Panc1 (cell line): ENCODE measurements around the gene ADAMTS2. TPM values are rescaled to one million over a fixed set of nuclear protein-coding genes. Genes with fewer than 3 reads are reported as not detected.

Experiments
- ATAC-seq: fragments of 200-7000 bp; cut with Tn5 transposase; 2 replicates; pipeline ENCODE4 v1.9.1; 2020; ENCODE audit warnings: mild to moderate bottlenecking, moderate library complexity
- BruUV-seq: library from RNA; stranded (reverse); fragments of 400-500 nt; replicated peaks from 2 replicates; lab custom pipeline; 2021; lab: Mats Ljungman, UMichigan
- CTCF ChIA-PET: fragments of 300-600 bp; sonication (Branson Sonifier 250); formaldehyde crosslinking; loops from one replicate; lab custom pipeline; 2022; ENCODE audit warnings: antibody characterized with exemption; lab: Charles Lee
- POLR2A ChIA-PET: fragments of 300-600 bp; sonication (Branson Sonifier 250); formaldehyde crosslinking; loops from one replicate; lab custom pipeline; 2022; ENCODE audit warnings: antibody characterized with exemption; lab: Charles Lee
- DNase-seq: peaks from one replicate; pipeline ENCODE4 v3.0.0-alpha.2; 2010; ENCODE audit warnings: low read depth, low spot score
- H3K27ac ChIP-seq: 2 replicates; pipeline ENCODE4 v1.5.1; 2011; ENCODE audit warnings: mild to moderate bottlenecking, low read length, inconsistent platforms
- H3K27me3 ChIP-seq: fragments of 200-500 bp; sonication (Bioruptor generic); 2 replicates; pipeline ENCODE4 v1.6.0; 2014; ENCODE audit warnings: low read length, inconsistent platforms; ENCODE audit not compliant: control insufficient read depth, insufficient read depth
- H3K36me3 ChIP-seq: fragments of 200-500 bp; sonication (Bioruptor generic); 2 replicates; pipeline ENCODE4 v1.5.1; 2014; ENCODE audit warnings: inconsistent platforms, mild to moderate bottlenecking, low read length, moderate library complexity; ENCODE audit not compliant: control insufficient read depth, insufficient read depth
- H3K4me1 ChIP-seq: 2 replicates; pipeline ENCODE4 v1.5.1; 2011; ENCODE audit warnings: inconsistent platforms, mild to moderate bottlenecking, low read length, moderate library complexity; ENCODE audit not compliant: control insufficient read depth, insufficient read depth
- H3K4me3 ChIP-seq, 2 experiments: 2 replicates each; pipeline ENCODE4 v1.5.1; 2011 to 2012; ENCODE audit warnings: low read depth in 2 of 2, low read length in 2 of 2, mild to moderate bottlenecking in 2 of 2, inconsistent platforms in 1 of 2, moderate library complexity in 1 of 2
- H3K9me3 ChIP-seq: fragments of 200-500 bp; sonication (Bioruptor generic); 2 replicates; pipeline ENCODE4 v1.5.1; 2014; ENCODE audit warnings: low read depth, mild to moderate bottlenecking, inconsistent platforms, low read length, moderate library complexity; ENCODE audit not compliant: control insufficient read depth, insufficient read depth
- CTCF ChIP-seq: fragments of 450-650 bp; IDR thresholded peaks from 2 replicates; pipeline ENCODE4 v1.5.1; 2017; ENCODE audit warnings: mild to moderate bottlenecking
- POLR2AphosphoS5 ChIP-seq: IDR thresholded peaks from 2 replicates; pipeline ENCODE4 v1.6.1; 2012; ENCODE audit warnings: mild to moderate bottlenecking, low read depth, low read length, moderate library complexity
- REST ChIP-seq, 2 experiments: IDR thresholded peaks; 2 replicates each; pipeline ENCODE4 v1.6.1; 2011 to 2012; ENCODE audit warnings: low read depth in 2 of 2, control low read depth in 1 of 2, low read length in 1 of 2, mild to moderate bottlenecking in 1 of 2, moderate library complexity in 1 of 2; ENCODE audit not compliant: insufficient read depth in 1 of 2
- SIN3A ChIP-seq: IDR thresholded peaks from 2 replicates; pipeline ENCODE4 v1.6.1; 2012; ENCODE audit warnings: low read depth, mild to moderate bottlenecking, low read length, moderate library complexity, borderline replicate concordance; ENCODE audit not compliant: insufficient read depth
- TCF7L2 ChIP-seq: IDR thresholded peaks from 2 replicates; pipeline ENCODE4 v1.6.1; 2011; ENCODE audit warnings: mild to moderate bottlenecking, low read depth, low read length, inconsistent platforms
- in situ Hi-C: cut with HindIII; loops from 2 replicates; pipeline ENCODE4 v1.10.0; 2016; ENCODE audit warnings: low sequenced_read_pairs, low pct_unique_long_range_greater_than_20kb
- intact Hi-C: fragments of 100-400 bp; cut with micrococcal nuclease; formaldehyde crosslinking; loops from one replicate; pipeline ENCODE4 v1.10.0; 2022; ENCODE audit not compliant: unreplicated experiment
- total RNA-seq: library from RNA; stranded (reverse); gene quantifications from one replicate; pipeline ENCODE4 v1.2.1, GENCODE V29; 2021; ENCODE audit not compliant: unreplicated experiment

Gene ADAMTS2
- total RNA-seq, 1 experiment from 2014 or later: 0.13 TPM

GRCh38 chr5:179368126-179368805 lies 23.0 kb upstream of the ADAMTS2 start:
- no peak overlapping the region for H3K27ac ChIP-seq
- BruUV-seq: no TSS peak
- in situ Hi-C loops (no loop called here), intact Hi-C loops (no loop called here)
- ChIA-PET CTCF (no interaction called here), POLR2A (no interaction called here)
- no peak for TF ChIP-seq SIN3A
- no peak for TF ChIP-seq REST (IDR thresholded peaks at IDR 0.05; ENCODE audit: insufficient read depth in 1 of 2, low read depth in 2 of 2, low read length in 1 of 2)
- TF ChIP-seq CTCF: no peak
- TF ChIP-seq TCF7L2: no peak
- no peak for TF ChIP-seq POLR2AphosphoS5
- no peaks in the 10 kb centered on the region for H3K9me3 ChIP-seq
- no peak for DNase-seq
- H3K27me3 ChIP-seq: no peaks in the 10 kb centered on the region
- ATAC-seq: 0 out of 2 replicates have a peak, but pooled peaks have one; percentile 23
- H3K4me3 ChIP-seq: no peak overlapping the region
- H3K4me1 ChIP-seq: no peaks in the 10 kb centered on the region
- H3K36me3 ChIP-seq: no peaks in the 10 kb centered on the region

GRCh38 chr5:179367491-179367890 lies 22.2 kb upstream of the ADAMTS2 start:
- Histone ChIP-seq H3K27me3 (no peaks in the 10 kb centered on the region), H3K9me3 (no peaks in the 10 kb centered on the region), H3K27ac (no peak overlapping the region), H3K4me3 (no peak overlapping the region), H3K4me1 (no peaks in the 10 kb centered on the region), H3K36me3 (no peaks in the 10 kb centered on the region)
- TF ChIP-seq POLR2AphosphoS5 (no peak), REST (IDR thresholded peaks at IDR 0.05; ENCODE audit: insufficient read depth in 1 of 2, low read depth in 2 of 2, low read length in 1 of 2) (no peak), CTCF (no peak), SIN3A (no peak), TCF7L2 (no peak)
- DNase-seq (no peak), ATAC-seq (no peak)
- ChIA-PET CTCF (no interaction called here), POLR2A (no interaction called here)
- in situ Hi-C loops: no loop called here
- intact Hi-C loops: no loop called here
- no TSS peak for BruUV-seq
